SKM-1 treated with dmso at 0.1 percent for 144 hours (cell line): ENCODE measurements around the gene SLC34A2.
"Not testable (repeated sequence)": the region's sequence is repeated elsewhere in the genome, so short reads cannot be mapped to it uniquely, and the experiment has no call there.

Source experiments
- DNase-seq: peaks from one replicate; lab custom pipeline; 2025; ENCODE audit not compliant: unreplicated experiment; lab: John Stamatoyannopoulos, UW

The SLC34A2 gene, protein sequence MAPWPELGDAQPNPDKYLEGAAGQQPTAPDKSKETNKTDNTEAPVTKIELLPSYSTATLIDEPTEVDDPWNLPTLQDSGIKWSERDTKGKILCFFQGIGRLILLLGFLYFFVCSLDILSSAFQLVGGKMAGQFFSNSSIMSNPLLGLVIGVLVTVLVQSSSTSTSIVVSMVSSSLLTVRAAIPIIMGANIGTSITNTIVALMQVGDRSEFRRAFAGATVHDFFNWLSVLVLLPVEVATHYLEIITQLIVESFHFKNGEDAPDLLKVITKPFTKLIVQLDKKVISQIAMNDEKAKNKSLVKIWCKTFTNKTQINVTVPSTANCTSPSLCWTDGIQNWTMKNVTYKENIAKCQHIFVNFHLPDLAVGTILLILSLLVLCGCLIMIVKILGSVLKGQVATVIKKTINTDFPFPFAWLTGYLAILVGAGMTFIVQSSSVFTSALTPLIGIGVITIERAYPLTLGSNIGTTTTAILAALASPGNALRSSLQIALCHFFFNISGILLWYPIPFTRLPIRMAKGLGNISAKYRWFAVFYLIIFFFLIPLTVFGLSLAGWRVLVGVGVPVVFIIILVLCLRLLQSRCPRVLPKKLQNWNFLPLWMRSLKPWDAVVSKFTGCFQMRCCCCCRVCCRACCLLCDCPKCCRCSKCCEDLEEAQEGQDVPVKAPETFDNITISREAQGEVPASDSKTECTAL

GRCh38 chr4:25654971-25655963, at the start of gene SLC34A2:
Gene SLC34A2, plus strand, starts transcription at chr4:25655851. Its CDS starts 6,650 bp downstream, at chr4:25662501.
- no peak for DNase-seq

GRCh38 chr4:25608644-25609043, 47.0 kb upstream of the SLC34A2 start:
- no peak for DNase-seq

- DNase-seq, result no peak
Measured at GRCh38 chr4:25609976-25610375, 45.7 kb upstream of the SLC34A2 start.

DNA sequence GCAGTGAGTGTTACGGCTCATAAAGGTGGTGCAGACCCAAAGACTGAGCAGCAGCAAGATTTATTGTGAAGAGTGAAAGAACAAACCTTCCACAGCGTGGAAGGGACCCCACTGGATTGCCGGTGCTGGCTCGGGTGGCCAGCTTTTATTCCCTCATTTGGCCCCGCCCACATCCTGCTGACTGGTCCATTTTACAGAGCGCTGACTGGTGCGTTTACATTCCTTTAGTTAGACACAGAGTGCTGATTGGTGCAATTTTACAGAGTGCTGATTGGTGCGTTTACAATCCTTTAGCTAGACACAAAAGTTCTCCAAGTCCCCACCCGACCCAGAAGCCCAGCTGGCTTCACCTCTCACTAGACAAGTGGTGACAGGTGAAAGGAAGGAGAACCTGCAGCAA, 42.0 kb upstream of the SLC34A2 start:
- DNase-seq, result not testable (repeated sequence)

DNA sequence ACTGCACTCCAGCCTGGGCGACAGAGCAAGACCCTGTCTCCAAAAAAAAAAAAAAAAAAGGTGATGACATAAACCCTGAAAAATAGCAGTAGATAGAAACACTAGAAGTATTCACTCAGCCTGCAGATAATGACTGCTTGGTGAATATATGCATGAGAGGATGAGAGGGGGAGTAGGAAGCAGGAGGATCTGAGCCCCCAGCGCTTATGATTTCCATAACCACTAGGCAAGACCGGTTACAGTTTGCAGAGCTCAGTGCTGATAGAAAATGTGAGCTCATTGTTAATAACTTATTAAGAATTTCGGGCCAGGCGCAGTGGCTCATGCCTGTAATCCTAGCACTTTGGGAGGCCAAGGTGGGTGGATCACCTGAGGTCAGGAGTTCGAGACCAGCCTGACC, 40.8 kb upstream of the SLC34A2 start:
- DNase-seq, result no peak

DNA sequence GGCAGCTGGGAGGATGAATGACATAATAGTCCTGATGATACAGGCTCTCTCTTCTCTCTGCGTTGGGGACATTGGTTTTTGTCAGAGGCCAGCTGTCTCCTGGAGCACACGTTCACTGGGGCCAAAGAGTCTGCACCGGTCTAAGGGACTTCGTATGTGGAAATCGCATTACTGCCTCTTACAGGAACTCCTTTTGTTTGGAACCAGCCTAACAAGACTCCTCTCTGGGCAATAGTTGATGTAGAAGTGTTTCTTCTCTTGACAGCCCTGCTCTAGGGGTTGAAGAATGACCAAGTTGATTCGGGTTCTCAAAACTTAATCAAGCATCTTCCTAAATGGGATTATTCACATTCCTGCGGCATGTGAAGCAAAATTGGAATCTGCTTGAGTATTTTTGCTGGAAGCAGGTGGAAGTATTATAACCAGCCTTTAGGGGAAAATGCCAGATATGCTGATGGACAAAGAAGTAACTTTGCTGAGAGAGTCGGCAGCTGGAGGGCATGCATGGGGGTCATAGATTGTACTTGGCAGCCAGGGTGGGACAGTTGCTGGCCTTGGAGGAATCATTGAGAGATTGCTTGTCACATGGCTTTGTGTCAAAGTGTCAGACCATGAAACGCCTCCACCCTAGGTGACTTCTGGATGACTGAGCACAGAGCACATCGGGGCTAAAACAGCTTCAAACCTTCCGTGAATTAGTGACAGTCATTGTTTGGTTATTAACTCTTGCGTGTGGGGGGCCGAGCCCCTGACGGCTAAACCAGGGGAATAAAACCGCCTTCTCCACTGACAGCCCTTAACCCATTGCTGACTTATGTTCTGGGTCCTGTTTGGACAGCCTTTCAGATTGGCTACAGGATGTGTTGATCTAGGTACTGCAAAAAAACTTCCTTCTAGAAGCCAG, 34.4 kb upstream of the SLC34A2 start:
- DNase-seq, result no peak

- no peak for DNase-seq
Measured at GRCh38 chr4:25624616-25625015, 31.0 kb upstream of the SLC34A2 start.

DNA sequence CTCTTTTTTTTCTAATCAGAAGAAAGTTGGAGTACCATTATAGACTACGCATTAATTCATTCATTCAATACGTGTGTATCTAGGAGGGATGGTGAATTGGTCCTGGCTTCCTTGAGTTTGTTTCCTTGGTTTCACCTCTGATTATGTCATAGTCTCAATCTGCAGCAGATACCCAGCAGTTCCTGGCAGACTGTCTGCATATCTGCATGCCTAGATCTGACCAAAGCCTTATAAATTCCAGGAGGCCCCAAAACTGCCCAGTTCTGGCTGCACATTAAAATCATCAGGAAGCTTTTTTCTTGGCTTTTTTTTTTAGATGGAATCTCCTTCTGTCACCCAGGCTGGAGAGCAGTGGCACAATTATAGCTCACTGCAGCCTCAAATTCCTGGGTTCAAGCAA, 27.2 kb upstream of the SLC34A2 start:
- DNase-seq, result no peak

DNA sequence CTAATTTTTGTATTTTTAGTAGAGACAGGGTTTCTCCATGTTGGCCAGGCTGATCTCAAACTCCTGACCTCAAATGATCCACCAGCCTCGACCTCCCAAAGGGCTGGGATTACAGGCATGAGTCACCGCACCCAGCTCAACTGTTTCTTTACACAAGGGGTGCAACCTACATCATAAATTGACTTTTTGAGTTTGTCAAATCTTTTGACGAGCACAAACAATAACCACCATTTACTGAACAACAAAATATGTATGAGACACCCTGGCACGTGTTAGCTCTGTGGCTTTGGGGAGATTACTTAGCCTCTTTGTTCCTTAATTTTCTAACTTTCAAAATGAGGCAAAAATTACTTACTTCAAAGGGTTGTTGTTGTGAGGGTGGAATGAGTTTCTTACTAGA, 23.5 kb upstream of the SLC34A2 start:
- no peak for DNase-seq

GRCh38 chr4:25633541-25633940, 22.1 kb upstream of the SLC34A2 start:
- no peak for DNase-seq

DNA sequence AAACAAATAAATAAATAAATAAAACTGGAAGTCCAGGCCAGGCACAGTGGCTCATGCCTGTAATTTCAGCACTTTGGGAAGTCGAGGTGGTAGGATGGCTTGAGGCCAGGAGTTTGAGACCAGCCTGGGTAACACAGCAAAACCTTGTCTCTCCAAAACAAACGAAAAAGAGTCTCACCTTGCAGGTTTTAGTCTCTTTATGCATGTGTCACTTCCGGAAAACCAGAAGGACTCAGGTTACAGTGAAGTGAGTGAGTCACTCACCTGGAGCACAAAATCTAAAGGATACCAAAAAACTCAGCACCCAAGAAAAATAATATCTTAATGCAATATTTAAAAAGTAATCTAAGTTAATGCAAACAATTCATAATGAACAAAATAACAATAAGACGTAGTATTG, 20.1 kb upstream of the SLC34A2 start:
- no peak for DNase-seq

DNA sequence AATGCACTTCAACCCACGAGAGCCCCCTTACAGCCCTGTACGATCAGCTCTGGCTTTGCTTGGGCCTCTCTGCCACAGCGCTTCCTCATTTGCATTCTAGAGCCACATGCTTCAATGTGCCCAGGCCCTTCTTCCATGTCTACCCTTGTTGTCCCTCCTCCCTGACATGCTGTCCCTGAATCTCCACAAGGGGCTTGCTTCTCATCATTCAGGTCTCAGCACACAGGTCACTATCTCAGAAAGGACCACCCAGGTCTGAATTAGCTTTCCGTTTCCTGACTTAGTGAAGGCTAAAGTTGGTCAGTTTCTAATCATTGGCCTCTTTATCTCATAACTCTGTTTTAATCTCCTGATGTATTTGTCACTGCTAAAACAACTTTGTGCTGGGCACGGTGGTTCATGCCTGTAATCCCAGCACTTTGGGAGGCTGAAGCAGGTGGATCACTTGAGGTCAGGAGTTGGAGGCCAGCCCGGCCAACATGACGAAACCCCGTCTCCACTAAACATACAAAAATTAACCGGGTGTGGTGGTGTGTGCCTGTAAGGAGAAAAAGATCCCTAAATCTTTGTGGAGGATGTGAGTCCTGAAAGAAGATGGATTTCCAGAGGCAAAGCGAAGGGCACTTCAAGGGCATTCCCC, 17.9 kb upstream of the SLC34A2 start:
- no peak for DNase-seq

DNA sequence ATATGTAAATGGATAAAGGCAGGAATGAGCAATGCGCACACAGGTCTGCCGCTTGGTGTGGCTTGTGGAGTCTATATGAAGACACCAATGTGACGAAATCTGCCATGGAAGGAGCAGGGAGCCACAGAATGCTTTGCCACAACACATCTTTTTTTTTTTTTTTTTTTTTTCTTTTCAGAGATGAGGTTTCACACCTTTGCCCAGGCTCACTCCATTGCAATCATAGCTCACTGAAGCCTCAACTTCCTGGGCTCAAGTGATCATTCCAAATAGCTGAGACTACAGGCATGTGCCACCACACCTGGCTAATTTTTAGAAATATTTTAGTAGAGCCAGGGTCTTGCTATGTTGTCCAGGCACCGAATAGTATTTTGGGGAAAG, 17.4 kb upstream of the SLC34A2 start:
- DNase-seq, result no peak

- DNase-seq, result no peak
Measured at GRCh38 chr4:25638806-25639205, 16.8 kb upstream of the SLC34A2 start.

- no peak for DNase-seq
Measured at GRCh38 chr4:25650311-25650710, 5.3 kb upstream of the SLC34A2 start.

- no peak for DNase-seq
Measured at GRCh38 chr4:25651682-25652081, 4.0 kb upstream of the SLC34A2 start.

GRCh38 chr4:25654031-25654970, 1.4 kb upstream of the SLC34A2 start:
- no peak for DNase-seq

- DNase-seq, result no peak
Measured at GRCh38 chr4:25656031-25656430, 380 bp downstream of the SLC34A2 start.

DNA sequence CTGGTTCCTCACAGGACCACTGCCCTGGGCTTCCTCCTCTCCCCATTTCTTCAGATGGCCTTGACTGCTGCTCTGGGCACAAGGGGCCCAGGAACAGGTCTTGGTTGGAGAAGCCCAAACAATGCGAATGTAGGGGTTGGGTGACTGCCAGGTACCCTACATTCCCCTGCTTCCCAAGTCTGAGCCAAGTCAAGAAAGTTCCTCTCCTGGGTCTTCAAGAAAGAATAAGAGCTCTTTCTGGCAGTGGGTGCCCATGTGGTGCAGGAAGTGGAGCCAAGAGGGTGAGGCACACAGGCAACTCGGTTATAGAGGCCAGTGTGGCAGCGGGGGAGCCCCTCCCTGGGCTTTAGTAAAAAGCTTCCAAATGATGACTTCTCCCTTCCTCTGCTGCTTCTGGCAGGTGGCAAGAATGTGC, 2.7 kb downstream of the SLC34A2 start:
- no peak for DNase-seq
